ENCODE measurements around the gene P2RY6.

P2RY6 gene

DNA sequence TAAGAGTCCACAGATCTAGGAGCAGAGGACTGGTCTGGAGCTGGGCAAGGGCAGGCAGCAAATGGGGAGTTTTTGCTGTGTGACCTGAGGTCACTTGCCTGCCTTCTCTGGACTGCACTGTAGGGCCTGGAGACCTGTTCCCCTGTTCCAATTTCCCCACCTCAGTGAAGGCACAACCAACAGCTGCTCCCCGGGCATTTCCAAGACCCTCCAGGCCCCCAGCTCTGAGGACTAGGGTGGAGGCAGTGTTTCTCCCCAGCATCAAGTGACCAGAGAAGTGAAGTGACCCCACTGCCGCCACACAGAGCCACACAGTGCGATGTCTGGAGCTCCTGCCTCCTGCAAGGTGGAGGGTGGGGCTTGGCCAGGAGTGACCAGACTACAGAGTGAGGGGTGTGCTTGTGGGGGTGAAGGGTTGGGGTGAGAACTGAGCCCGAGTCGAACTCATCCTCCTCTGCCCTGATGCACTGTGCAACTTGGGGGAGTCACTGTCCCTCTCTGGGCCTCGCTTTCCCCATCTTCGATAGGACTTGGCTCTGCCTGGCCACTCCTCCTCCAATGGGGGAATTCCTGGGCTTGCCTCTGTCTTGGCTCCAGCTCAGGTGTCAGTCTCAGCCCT lies 32.5 kb upstream of the P2RY6 start:
- TF ChIP-seq, protein P1, sequence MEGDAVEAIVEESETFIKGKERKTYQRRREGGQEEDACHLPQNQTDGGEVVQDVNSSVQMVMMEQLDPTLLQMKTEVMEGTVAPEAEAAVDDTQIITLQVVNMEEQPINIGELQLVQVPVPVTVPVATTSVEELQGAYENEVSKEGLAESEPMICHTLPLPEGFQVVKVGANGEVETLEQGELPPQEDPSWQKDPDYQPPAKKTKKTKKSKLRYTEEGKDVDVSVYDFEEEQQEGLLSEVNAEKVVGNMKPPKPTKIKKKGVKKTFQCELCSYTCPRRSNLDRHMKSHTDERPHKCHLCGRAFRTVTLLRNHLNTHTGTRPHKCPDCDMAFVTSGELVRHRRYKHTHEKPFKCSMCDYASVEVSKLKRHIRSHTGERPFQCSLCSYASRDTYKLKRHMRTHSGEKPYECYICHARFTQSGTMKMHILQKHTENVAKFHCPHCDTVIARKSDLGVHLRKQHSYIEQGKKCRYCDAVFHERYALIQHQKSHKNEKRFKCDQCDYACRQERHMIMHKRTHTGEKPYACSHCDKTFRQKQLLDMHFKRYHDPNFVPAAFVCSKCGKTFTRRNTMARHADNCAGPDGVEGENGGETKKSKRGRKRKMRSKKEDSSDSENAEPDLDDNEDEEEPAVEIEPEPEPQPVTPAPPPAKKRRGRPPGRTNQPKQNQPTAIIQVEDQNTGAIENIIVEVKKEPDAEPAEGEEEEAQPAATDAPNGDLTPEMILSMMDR (conservative IDR thresholded peaks at IDR 0.05): no peak
- no peak for TF ChIP-seq ZFX (IDR thresholded peaks at IDR 0.05)
- H3K27ac ChIP-seq: no peak overlapping the region

DNA sequence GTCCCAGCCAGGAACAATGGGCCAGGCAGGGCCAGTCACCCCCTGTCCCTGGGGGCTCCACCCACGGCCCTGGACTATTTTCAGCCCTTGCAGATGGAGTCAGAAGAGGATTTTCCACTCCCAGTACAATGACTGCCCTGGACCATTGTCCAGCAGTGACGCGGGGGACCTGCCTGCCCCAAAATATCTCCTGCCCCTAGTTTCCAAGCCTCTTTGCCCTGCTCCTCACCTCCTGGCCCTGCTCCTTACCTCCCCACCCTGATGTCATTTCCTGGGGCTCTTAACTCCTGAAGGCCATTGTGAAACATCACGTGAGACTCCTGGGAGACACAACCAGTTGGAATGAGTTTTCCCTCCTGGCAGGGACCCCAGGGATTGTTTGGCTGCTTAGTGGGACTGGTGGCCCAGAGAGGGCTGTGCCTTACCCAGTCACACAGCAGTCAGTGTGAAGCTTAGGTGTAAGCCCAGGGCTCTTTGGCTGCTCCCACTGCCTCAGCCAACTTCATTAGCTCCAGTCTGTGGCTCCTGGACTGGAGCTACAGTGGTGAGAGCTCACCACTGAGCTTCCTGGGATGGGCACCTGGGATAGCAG lies 31.9 kb upstream of the P2RY6 start:
- no peak overlapping the region for H3K27ac ChIP-seq
- TF ChIP-seq, protein P1 (conservative IDR thresholded peaks at IDR 0.05): no peak
- TF ChIP-seq ZFX (IDR thresholded peaks at IDR 0.05): no peak

DNA sequence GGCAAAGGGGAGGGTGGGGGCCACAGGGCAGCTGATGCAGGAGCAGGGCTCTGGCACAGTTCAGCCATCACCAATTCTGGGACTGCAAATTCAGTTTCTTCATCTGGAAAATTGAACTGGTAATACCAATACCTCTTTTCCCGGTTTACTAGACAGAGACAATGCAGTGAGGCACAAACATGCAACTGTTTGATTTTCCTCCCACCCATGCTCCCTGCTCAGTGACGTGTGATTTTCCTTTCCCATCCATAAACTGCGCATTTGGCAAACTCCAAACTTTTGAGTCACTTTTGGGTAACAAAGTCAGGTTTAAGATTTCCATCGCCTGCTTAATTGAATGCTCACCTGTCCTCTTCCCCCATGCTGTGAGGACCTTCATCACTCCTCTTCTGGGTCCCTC lies 30.8 kb upstream of the P2RY6 start:
- no peak for TF ChIP-seq ZFX (IDR thresholded peaks at IDR 0.05)
- TF ChIP-seq, protein P1 (conservative IDR thresholded peaks at IDR 0.05): no peak
- H3K27ac ChIP-seq: no peak overlapping the region

DNA sequence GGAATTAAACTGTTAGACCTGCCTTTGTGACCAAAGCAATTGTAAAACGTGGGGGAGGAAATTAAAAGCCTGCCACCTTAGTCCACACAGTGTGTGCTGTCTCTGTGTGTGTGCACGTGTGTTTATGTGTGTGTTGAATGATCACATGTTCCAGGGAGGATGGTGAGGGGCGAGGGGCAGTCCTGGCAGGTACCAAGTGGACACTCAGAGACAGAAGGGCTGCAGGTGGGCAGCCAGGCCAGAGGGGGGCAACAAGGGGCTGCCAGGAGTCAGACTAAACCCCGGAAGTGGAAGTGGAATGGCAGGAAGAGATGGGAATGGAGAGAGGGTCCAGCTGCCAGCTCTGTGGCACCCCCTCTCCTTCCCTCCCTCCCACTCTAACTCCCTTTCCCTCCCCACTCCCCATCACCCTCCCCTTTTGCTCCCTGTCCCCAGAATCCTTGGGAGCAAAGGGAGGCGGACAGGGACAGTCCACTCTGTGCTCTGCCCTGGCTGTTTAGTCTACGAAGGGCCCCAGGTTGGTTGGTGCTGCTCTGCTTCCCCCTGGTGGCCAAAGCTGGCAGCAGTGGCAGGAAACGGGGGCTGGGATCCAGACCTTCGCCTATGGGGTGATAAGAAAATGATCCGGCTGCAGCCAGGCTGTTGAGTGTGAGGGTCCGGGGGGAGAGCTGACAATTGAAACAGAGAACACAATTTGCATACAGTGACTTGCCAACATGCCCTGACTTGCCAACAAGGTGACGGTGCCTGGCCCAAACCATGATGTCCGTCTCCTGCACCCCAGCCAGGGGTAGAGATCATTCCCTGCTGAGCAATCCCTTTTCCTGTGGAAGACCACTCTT lies 29.7 kb upstream of the P2RY6 start:
- no peak overlapping the region for H3K27ac ChIP-seq

DNA sequence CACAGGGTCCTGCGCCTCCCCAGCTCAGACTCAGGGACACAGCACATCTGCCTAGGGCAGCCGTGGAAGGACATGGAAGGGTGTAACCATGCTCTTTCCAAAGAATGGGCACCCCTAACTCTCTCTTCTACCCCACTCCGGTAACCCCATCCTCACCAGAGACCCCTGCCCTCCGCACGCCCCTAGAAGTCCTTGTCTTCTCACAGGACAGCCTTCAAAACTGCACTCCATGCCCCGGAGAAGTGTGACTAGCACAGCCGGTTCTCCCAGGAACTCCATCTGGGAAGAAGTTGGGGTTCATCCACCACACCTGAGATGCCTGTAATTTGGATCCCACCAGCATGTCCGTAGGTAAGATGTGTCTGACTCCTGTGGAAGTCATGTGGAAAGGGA lies 29.0 kb upstream of the P2RY6 start:
- TF ChIP-seq, protein P1 (conservative IDR thresholded peaks at IDR 0.05): no peak
- TF ChIP-seq ZFX (IDR thresholded peaks at IDR 0.05): no peak
- H3K27ac ChIP-seq: no peak overlapping the region

More for the DNA sequence above, 29.7 kb upstream of the P2RY6 start:
- TF ChIP-seq, protein P1 (conservative IDR thresholded peaks at IDR 0.05): peak; percentile 98
- no peak for TF ChIP-seq ZFX (IDR thresholded peaks at IDR 0.05)

DNA sequence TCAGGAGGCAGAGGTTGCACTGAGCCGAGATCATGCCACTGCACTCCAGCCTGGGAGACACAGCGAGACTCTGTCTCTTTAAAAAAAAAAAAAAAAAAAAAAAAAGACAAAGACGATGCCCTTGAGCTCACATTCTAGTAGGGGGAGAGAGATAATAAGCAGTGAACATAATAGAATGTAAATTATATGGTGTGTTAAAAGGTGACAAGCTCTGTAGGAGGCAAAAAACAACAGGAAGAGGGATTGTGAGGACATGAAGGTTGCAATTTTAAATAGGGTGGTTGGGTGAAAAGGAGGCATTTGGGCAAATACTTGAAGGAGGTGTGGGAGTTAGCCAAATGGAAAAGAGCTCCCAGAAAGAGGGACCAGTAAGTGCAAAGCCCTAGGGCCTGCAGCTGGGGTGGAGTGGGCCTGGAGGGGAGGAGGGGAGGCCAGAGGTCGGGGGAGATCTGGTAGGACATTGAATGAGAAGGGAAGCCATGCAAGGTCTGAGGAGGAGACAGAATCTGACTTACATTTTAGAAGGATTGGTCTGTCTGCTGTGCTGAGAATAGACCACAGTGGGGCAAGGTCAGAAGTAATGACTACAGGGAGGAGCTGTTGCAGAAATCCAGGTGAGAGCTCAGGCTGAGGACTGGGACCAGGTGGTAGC lies 27.4 kb upstream of the P2RY6 start:
- H3K27ac ChIP-seq: no peak overlapping the region
- TF ChIP-seq, protein P1 (conservative IDR thresholded peaks at IDR 0.05): no peak
- TF ChIP-seq ZFX (IDR thresholded peaks at IDR 0.05): no peak
